Measurements from ENCODE around the gene APOBEC3H.

DNA sequence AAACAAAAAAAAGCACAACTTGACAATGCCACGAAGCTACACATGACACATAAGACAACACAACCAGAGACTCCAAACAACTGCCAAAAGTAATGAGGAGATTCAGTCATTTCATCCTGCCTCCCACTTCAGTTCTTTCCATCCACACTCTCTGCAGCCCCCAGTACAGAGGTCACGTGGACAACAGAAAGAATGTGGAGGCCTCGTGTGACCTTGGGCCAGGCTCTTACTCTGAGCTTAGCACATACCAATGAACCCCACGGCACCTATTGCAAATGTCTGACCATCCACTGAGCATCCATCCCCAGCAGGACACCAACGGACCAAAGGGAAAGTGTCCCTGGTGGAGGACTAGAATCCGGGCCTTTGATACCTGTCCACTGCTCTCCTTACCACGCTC lies 42.9 kb downstream of the APOBEC3H start:
- TF ChIP-seq, protein P1, sequence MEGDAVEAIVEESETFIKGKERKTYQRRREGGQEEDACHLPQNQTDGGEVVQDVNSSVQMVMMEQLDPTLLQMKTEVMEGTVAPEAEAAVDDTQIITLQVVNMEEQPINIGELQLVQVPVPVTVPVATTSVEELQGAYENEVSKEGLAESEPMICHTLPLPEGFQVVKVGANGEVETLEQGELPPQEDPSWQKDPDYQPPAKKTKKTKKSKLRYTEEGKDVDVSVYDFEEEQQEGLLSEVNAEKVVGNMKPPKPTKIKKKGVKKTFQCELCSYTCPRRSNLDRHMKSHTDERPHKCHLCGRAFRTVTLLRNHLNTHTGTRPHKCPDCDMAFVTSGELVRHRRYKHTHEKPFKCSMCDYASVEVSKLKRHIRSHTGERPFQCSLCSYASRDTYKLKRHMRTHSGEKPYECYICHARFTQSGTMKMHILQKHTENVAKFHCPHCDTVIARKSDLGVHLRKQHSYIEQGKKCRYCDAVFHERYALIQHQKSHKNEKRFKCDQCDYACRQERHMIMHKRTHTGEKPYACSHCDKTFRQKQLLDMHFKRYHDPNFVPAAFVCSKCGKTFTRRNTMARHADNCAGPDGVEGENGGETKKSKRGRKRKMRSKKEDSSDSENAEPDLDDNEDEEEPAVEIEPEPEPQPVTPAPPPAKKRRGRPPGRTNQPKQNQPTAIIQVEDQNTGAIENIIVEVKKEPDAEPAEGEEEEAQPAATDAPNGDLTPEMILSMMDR (IDR thresholded peaks at IDR 0.05; ENCODE audit: low read depth, low read length, poor library complexity, severe bottlenecking), result no peak
- TF ChIP-seq EZH2phosphoT487 (IDR thresholded peaks at IDR 0.05; ENCODE audit: borderline replicate concordance, low read length), result no peak
